Body of pancreas (tissue), 4 donors: ENCODE results near the gene TMA7B.

Source experiments
- CTCF ChIP-seq, 7 experiments: fragments of 450-650 bp in 4 of 7; fragments of 200-600 bp in 3 of 7; sonication (generic) in 3 of 7; IDR thresholded peaks; one replicate each; pipeline ENCODE4 v1.5.1; 2016 to 2019; ENCODE audit warnings: antibody characterized with exemption in 7 of 7
- POLR2A ChIP-seq, 3 donors: fragments of 450-650 bp; IDR thresholded peaks; one replicate each; pipeline ENCODE4 v1.6.1; 2016; ENCODE audit warnings: antibody characterized with exemption in 3 of 3, mild to moderate bottlenecking in 2 of 3

DNA sequence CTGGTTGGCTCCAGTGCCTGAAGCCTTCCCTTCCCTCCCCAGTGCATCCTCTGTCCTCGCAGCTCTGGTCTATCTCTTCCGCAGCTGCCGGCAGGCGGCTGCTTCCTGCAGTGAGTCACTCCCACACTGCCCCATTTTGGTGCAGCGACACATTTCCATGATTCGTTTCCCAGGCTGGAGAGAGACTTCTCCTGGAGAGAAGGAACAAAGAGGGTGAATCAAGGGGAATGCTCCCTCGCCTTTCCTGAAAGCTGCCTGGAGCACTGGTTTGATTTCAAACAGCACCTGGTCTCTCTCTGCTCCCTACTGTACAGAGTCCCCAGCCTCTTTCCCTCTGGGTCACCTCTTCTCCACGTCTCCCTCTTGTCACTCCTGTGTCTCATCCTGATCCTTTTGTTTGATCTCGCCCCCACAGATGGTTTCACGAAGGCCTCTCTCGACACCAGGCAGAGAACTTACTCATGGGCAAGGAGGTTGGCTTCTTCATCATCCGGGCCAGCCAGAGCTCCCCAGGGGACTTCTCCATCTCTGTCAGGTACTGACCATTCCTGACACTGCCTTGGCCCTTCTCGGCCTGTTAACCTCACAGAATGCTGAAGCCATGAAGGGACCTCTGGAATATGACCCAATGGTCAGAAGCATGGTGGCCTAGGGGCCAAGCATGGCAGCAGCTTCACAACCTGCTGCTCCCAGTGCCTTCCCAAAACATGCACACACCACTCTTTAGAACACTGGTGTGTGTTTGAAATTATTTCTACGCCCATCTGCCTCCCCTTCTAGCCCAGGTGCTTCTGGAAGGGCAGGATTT lies at the start of gene TMA7B:
- TF ChIP-seq CTCF (IDR thresholded peaks at IDR 0.05) (no peak), POLR2A (IDR thresholded peaks at IDR 0.05) (no peak)
